Measurements from ENCODE around the gene CDCA7.
A peak's percentile ranks its signal among the peaks of the same experiment; 100 is the strongest.

The CDCA7 gene

DNA sequence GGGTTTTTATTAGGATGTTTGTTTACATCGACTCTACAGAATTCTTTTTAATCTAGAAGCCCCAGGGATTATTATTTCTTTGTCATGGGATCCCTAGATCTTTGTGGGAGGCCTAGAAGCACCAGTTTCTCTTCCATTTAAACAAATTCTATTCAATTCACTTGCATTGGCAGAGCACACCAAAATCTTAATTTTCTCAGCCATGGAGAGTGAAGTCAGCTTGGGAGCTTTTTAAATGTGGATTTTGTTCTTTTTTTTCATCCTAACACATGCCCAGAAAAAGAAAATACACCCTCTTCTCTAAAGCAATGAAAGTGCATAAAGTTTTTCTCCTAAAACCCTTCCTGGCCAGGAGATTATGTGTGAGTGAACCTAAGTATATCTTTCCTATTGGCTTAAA is 38.5 kb downstream of the CDCA7 start:
- Histone ChIP-seq H3K27ac (ENCODE audit: low read depth, low read length) (no peak overlapping the region), H3K27me3 (ENCODE audit: control insufficient read depth in 1 of 2, insufficient read depth in 2 of 2, low read length in 2 of 2) (peaks cover 0 to 10% of the 10 kb centered on the region in 2 donors), H3K9me3 (ENCODE audit: low read length) (no peaks in the 10 kb centered on the region)

DNA sequence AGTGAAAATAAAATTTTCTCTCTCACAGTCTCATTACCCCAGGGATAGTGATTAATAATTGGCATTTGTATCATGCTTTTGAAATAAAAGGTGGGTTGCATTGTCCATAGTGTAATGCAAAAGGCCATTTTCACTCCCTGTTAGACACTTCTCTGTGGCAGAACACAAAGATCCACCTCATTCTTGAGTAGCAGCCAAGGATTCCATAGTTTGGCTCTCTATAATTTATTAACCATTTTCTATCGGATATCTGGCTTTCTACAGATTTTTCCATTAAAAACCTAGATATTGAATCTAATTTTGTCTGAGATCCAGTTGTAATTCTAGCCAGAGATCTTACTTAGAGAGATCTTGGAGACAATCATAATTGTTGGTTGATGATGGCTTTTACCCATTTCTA is 39.0 kb downstream of the CDCA7 start:
- no peak overlapping the region for H3K9ac ChIP-seq (ENCODE audit: low read length)
- peaks cover 0 to 10% of the 10 kb centered on the region in 2 donors for H3K27me3 ChIP-seq (ENCODE audit: control insufficient read depth in 1 of 2, insufficient read depth in 2 of 2, low read length in 2 of 2)
- no peak overlapping the region for H3K27ac ChIP-seq (ENCODE audit: low read depth, low read length)
- no peaks in the 10 kb centered on the region for H3K9me3 ChIP-seq (ENCODE audit: low read length)
- H3K36me3 ChIP-seq (ENCODE audit: insufficient read depth, low read length), result no peaks in the 10 kb centered on the region
- no peaks in the 10 kb centered on the region for H3K4me1 ChIP-seq (ENCODE audit: insufficient read depth, low read length)
- H3K4me3 ChIP-seq (ENCODE audit: low read depth in 1 of 2, low read length in 2 of 2), result no peak overlapping the region

More for the DNA sequence above, 38.5 kb downstream of the CDCA7 start:
- Histone ChIP-seq H3K36me3 (ENCODE audit: insufficient read depth, low read length) (no peaks in the 10 kb centered on the region), H3K9ac (ENCODE audit: low read length) (no peak overlapping the region), H3K4me1 (ENCODE audit: insufficient read depth, low read length) (no peaks in the 10 kb centered on the region), H3K4me3 (ENCODE audit: low read depth in 1 of 2, low read length in 2 of 2) (no peak overlapping the region)

DNA sequence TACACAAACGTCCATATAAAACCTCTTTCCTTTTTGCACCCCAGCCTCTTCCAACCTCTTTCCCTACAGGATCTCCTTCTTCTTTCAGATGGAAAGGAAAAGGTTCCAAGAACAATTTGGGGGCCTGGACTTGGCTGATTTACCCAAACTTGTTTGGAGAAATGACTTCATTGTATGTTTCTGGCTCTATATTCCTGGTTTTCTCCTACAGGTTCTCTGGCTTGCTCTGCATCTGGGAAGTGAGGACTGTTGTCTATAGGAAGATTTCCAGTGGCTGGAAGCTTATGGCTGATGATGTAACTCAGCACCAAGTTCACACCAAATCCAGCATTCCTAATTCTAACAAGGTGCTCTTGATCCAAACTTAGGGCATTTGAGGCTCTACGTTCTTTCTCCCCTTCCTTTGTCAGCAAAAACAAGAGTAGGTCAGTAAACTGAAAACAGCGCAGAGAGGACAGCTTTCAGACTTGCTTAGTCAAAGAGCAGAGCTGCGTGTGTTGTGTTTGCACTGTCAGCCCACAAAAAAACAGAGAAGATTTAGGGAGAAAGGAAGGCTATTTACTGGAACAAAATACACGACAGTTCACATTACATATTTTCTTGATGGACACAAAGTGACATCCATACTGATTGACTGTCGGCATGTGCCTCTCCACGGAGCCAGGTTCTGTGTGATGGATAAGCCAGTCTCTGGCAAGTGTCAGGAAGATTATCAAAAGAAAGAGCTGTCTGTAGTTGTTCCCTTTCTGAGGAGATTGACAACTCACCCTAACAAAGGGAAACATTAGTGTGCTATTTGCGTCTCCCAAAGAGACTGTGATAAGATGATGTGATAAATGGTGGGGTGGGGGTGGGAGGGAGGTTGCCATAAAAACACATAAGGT is 39.7 kb downstream of the CDCA7 start:
- no peaks in the 10 kb centered on the region for H3K9me3 ChIP-seq (ENCODE audit: low read length)
- no peak overlapping the region for H3K9ac ChIP-seq (ENCODE audit: low read length)
- no peaks in the 10 kb centered on the region for H3K4me1 ChIP-seq (ENCODE audit: insufficient read depth, low read length)
- no peaks in the 10 kb centered on the region for H3K36me3 ChIP-seq (ENCODE audit: insufficient read depth, low read length)
- no peak overlapping the region for H3K27ac ChIP-seq (ENCODE audit: low read depth, low read length)
- H3K4me3 ChIP-seq (ENCODE audit: low read depth in 1 of 2, low read length in 2 of 2), result no peak overlapping the region
- peaks cover 0 to 13% of the 10 kb centered on the region in 2 donors for H3K27me3 ChIP-seq (ENCODE audit: control insufficient read depth in 1 of 2, insufficient read depth in 2 of 2, low read length in 2 of 2)

DNA sequence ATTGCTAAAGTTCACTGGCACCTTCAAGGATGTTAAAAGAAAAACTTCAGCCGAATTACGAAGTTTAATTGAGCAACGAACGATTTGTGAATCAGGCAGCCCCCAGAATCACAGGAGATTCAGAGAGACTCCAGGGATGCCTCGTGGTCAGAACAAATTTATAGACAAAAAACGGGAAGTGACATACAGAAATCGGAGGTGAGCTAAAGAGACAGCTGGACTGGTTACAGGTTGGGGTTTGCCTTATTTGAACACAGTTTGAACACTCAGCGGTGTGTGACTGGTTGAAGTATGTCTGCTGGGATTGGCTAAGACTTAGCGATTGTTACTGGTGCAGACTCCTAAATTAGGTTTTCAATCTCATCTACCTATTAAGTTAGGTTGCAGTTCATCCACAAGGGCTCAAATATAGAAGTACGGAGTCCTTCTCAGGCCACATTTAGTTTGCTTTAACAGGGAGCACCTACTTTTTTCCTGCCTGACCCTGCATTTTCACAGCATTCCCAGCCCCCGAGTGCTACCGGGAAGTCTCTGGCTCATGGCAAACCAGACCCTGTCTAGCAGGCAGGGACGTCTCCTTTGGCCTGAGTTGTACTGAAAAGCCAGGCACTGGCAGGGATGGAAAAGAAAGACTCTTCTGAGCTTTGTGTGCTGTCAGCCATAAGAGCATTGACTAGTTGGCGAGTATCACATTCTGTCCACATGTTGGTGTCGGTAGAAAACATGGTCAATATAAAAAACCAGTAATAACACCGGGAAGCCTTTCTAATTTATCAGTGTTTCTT is 41.1 kb downstream of the CDCA7 start:
- Histone ChIP-seq H3K9ac (ENCODE audit: low read length) (no peak overlapping the region), H3K4me3 (ENCODE audit: low read depth in 1 of 2, low read length in 2 of 2) (no peak overlapping the region), H3K36me3 (ENCODE audit: insufficient read depth, low read length) (no peaks in the 10 kb centered on the region), H3K27ac (ENCODE audit: low read depth, low read length) (no peak overlapping the region), H3K9me3 (ENCODE audit: low read length) (no peaks in the 10 kb centered on the region), H3K27me3 (ENCODE audit: control insufficient read depth in 1 of 2, insufficient read depth in 2 of 2, low read length in 2 of 2) (peaks cover 0 to 24% of the 10 kb centered on the region in 2 donors), H3K4me1 (ENCODE audit: insufficient read depth, low read length) (no peaks in the 10 kb centered on the region)

DNA sequence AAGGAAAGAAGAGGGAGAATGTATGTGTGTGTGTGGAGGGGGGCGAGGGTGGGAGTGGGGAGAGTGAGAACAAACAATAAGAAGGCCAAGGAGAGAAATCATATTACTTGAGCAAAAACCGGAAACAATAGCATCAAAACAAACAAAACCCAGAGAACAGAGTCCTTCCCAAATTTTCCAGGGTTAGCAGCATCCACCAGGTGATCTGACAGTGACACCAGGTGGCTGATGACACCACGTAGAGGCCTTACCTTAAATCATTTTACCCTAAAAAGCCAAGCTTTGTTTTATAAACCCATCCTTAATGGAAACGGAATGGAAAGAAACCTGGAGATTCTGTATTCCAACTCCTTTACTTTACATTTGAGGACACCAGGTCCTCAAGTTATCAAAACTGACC is 42.9 kb downstream of the CDCA7 start:
- Histone ChIP-seq H3K4me1 (ENCODE audit: insufficient read depth, low read length) (peaks cover 9% of the 10 kb centered on the region), H3K9me3 (ENCODE audit: low read length) (no peaks in the 10 kb centered on the region), H3K27me3 (ENCODE audit: control insufficient read depth in 1 of 2, insufficient read depth in 2 of 2, low read length in 2 of 2) (peaks cover 6 to 25% of the 10 kb centered on the region in 2 donors)

DNA sequence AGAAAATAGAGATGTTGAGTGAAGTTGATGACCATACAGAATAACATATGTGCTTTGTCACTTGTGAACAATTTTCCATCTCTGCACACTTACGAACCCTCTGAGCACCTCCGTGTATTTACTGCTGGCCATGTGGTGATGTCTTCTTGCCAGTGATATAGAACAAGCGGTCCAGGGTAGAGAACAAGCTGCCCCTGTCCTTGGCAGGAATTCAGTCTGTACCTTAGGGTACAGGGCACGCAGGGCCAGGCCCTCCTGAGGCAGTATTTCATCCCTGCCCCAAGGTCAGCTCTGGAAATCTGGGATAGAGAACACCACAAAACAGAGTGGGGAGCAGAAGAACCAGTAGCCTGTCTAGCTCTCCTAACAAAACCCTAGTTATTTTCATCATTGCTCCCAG is 44.6 kb downstream of the CDCA7 start:
- Histone ChIP-seq H3K9me3 (ENCODE audit: low read length) (no peaks in the 10 kb centered on the region), H3K27me3 (ENCODE audit: control insufficient read depth in 1 of 2, insufficient read depth in 2 of 2, low read length in 2 of 2) (peaks cover 10 to 31% of the 10 kb centered on the region in 2 donors), H3K4me3 (ENCODE audit: low read depth in 1 of 2, low read length in 2 of 2) (no peak overlapping the region)

More for the DNA sequence above, 42.9 kb downstream of the CDCA7 start:
- H3K9ac ChIP-seq (ENCODE audit: low read length), result no peak overlapping the region
- H3K27ac ChIP-seq (ENCODE audit: low read depth, low read length), result no peak overlapping the region
- H3K4me3 ChIP-seq (ENCODE audit: low read depth in 1 of 2, low read length in 2 of 2), result no peak overlapping the region
- H3K36me3 ChIP-seq (ENCODE audit: insufficient read depth, low read length), result no peaks in the 10 kb centered on the region

DNA sequence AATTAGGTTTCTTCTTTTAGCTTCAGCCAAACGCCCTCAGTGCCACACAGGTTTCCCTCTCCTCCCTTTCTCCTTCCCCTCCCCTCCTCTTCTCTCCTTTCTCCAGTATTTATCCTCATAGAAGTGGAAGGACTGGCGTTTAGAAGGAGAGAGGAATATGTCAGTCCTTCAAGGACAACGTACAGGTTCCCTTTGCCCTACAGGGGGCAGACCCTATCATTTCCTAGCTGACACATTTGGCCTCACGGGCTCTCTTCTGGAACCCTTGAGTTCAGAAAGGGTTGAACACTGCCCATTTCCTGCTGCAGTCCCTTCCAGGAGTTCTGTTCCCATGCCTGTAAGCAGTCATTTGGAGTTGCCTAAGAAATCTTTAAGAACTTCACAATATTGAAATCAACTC is 46.1 kb downstream of the CDCA7 start:
- no peak overlapping the region for H3K4me3 ChIP-seq (ENCODE audit: low read depth in 1 of 2, low read length in 2 of 2)
- no peak overlapping the region for H3K9ac ChIP-seq (ENCODE audit: low read length)
- no peaks in the 10 kb centered on the region for H3K9me3 ChIP-seq (ENCODE audit: low read length)
- H3K27ac ChIP-seq (ENCODE audit: low read depth, low read length), result no peak overlapping the region
- H3K4me1 ChIP-seq (ENCODE audit: insufficient read depth, low read length), result peaks cover 13% of the 10 kb centered on the region
- H3K27me3 ChIP-seq (ENCODE audit: control insufficient read depth in 1 of 2, insufficient read depth in 2 of 2, low read length in 2 of 2), result peaks cover 10 to 21% of the 10 kb centered on the region in 2 donors
- H3K36me3 ChIP-seq (ENCODE audit: insufficient read depth, low read length), result no peaks in the 10 kb centered on the region

More for the DNA sequence above, 44.6 kb downstream of the CDCA7 start:
- no peak overlapping the region for H3K9ac ChIP-seq (ENCODE audit: low read length)
- no peak overlapping the region for H3K27ac ChIP-seq (ENCODE audit: low read depth, low read length)
- H3K36me3 ChIP-seq (ENCODE audit: insufficient read depth, low read length), result no peaks in the 10 kb centered on the region
- H3K4me1 ChIP-seq (ENCODE audit: insufficient read depth, low read length), result peaks cover 13% of the 10 kb centered on the region

DNA sequence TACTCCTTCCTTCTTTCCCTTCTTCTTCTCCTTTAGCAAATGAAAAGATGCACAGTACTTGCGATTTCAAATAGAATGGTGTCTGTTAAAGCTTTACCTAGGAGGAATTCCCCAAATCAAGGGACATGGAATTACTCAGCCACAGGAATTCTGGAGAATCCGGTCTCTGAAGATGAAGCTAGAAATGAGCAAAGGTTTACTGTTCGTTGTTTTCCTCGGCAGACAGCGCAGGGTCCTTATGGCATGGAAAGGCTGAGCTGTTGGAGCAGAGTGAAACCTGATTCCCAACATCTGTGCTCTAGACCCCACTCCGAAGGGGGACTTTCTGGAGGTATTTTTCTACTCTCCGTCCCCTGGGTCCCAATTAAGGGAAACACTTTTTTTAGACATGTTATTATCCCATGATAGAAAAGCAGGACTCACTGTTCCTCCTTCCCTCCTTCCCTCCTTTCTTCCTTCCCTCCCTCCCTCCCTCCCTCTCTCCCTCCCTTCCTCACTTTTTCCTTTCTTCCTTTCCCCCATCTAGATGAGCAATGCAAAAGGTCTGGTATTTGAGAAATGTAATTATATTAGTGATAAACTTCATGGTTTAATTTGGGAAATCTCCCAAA is 47.1 kb downstream of the CDCA7 start:
- no peak overlapping the region for H3K27ac ChIP-seq (ENCODE audit: low read depth, low read length)

DNA sequence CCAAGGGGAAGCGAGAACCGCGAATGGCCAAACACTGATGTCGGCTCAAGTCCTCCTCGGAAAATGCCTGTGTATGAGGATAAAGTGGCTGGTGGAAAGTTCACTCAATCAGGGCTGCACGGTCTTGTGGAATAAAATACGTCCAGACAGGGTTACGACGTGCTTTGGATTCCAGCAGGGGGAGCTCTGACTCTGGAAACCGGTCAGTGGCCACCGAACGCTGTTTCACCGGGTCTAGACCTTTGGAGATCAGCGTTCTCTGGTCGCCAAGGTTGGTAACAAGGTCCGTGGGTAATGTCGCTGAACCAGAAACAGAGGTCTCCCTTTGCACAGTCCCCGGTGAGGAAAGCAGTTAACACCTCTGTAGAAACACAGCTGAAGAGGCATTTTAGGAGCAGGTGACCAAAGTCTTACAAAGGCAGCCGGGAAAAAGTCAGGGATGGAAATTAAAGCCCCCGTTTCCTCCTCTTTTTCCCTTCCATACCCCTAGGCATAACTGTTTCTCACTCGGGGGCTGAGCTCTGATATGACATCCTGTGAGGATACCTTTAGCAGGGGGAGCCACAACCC is 47.8 kb downstream of the CDCA7 start:
- peak overlapping the region in 1 of 2 donors; percentile 39 for H3K4me3 ChIP-seq (ENCODE audit: low read depth in 1 of 2, low read length in 2 of 2)
- H3K27ac ChIP-seq (ENCODE audit: low read depth, low read length), result no peak overlapping the region
- H3K27me3 ChIP-seq (ENCODE audit: control insufficient read depth in 1 of 2, insufficient read depth in 2 of 2, low read length in 2 of 2), result peaks cover 10 to 21% of the 10 kb centered on the region in 2 donors

More for the DNA sequence above, 47.1 kb downstream of the CDCA7 start:
- Histone ChIP-seq H3K9ac (ENCODE audit: low read length) (no peak overlapping the region), H3K36me3 (ENCODE audit: insufficient read depth, low read length) (no peaks in the 10 kb centered on the region), H3K4me1 (ENCODE audit: insufficient read depth, low read length) (peaks cover 13% of the 10 kb centered on the region), H3K27me3 (ENCODE audit: control insufficient read depth in 1 of 2, insufficient read depth in 2 of 2, low read length in 2 of 2) (peaks cover 10 to 21% of the 10 kb centered on the region in 2 donors), H3K9me3 (ENCODE audit: low read length) (no peaks in the 10 kb centered on the region), H3K4me3 (ENCODE audit: low read depth in 1 of 2, low read length in 2 of 2) (peak overlapping the region in 1 of 2 donors; percentile 39)

DNA sequence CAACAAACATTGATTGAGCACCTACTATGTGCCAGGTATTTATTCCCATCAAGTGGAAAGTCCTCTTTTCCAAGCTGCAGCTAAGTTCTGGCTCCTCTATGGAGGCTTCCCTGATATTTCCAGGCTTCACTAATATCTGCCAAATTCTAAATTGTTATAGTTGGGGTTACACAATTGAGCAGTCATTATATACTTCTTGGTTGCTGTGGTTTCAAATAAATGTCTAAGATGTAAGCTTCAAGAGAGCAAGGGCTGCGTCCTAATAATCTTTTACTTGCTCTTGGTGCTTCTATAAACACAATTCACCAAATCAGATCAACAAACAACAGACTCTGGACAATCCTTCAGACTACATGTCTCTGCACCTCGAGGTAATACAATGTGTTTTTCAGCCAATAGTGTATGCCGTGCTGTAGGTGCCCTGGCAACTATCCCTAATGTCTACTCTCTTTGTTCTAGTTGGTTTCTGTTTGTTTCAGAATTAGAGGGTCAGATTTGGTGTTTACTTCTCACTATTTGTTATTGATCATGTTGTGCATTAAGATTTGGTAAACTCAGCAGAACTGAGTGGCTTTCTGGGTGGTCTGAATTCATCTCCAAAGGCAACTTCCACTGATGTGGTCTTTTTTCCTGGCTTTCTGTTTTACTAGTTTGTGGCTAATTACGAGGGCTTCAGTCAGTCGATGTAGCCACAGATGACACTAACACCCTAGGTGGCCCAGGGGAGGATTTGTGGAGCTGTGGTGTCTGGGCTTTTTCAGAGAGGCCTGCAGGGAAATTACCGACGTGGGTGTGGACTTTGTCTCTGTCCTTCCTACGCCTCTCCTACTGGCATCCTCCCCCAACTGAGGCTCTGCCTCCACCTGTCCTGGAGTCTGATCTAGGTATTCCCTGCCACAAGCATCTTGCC is 50.4 kb downstream of the CDCA7 start:
- Histone ChIP-seq H3K36me3 (ENCODE audit: insufficient read depth, low read length) (no peaks in the 10 kb centered on the region), H3K4me3 (ENCODE audit: low read depth in 1 of 2, low read length in 2 of 2) (no peak overlapping the region), H3K9ac (ENCODE audit: low read length) (no peak overlapping the region), H3K4me1 (ENCODE audit: insufficient read depth, low read length) (peaks cover 13% of the 10 kb centered on the region), H3K27ac (ENCODE audit: low read depth, low read length) (no peak overlapping the region), H3K27me3 (ENCODE audit: control insufficient read depth in 1 of 2, insufficient read depth in 2 of 2, low read length in 2 of 2) (peaks cover 10 to 14% of the 10 kb centered on the region in 2 donors), H3K9me3 (ENCODE audit: low read length) (no peaks in the 10 kb centered on the region)

More for the DNA sequence above, 47.8 kb downstream of the CDCA7 start:
- Histone ChIP-seq H3K4me1 (ENCODE audit: insufficient read depth, low read length) (peaks cover 13% of the 10 kb centered on the region), H3K9me3 (ENCODE audit: low read length) (no peaks in the 10 kb centered on the region), H3K9ac (ENCODE audit: low read length) (no peak overlapping the region), H3K36me3 (ENCODE audit: insufficient read depth, low read length) (no peaks in the 10 kb centered on the region)
